NCI-H524 (cell line): ENCODE measurements around the gene SSNA1.
A peak's percentile ranks its signal among the peaks of the same experiment; 100 is the strongest.

Source experiments
- DNase-seq, 2 experiments: peaks; one replicate each; lab custom pipeline; 2025; lab: John Stamatoyannopoulos, UW

SSNA1 gene

DNA sequence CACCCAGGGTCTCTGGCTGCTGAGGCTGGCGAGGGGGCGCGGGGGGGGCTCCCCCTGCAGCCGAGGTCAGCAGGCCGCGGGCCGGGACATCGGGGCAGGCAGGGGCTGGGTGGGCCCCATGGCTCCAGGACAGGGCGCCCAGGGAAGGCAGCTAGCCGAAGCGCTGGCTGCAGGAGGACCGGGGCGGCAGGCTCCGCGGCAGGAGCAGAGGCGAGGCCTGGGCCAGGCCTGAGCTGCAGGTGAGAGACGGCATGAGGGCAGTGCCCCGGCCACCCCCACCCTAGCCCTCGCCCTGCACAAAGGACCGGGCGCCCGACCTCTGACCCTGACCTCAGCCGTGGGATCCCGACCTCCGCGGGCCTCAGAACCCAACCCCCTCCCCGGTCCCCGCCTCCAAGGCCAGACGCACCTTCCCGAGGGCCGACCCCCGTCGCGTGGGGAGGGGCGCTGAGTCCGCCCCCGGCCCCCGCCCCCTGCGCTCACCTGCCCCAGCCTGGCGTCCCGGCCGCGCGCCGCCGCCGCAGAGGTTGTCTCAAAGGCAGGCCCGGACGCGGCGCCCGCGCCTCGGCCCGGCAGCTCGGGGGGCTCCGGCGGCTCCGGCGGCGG is 33.1 kb downstream of the SSNA1 start:
- DNase-seq, result no peak

DNA sequence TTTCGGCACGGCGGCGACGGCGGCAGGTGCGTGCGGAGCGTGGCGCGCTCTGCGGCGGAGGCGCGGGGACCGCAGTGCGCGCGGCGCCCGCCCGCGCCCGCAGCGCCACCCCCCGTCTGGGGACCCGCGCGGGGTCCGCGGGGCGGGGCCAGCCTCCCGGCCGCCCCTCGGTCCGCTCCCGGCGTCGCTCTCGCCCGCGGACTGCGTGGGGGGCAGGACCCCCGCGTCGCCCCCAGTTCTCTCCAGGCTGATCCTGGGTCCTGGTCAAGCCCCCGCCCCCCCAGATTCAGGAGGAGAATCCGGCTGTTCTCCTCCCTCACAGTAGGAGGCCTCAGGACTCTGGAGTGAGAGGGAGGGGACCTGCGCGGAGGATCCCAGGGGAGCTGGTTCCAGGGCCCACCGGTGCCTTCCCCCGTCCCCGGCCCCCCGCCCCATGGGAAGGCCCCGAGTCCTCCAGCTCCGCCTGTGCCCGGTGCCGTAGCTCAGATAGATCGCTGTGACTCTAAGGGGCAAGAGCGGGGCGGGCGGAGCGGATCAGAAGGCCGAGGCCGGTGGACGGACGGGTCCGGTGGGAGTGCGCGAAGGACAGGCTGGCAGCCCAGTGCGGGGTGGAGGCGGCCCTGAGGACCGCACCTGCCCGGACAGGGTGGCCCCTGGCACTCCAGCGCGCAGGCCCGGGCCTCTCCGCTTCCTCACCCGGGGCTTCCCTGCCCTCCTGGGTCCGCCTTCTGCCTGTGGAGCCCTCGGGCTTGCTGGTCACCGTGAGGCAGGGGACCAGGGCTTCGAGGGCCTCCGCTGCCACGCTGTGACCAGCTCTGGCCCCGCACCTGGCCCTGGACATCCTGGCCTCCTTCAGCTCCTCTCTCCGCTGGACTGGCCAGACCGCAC is 34.0 kb downstream of the SSNA1 start, which contains the start of gene RNF208:
Gene RNF208, minus strand, starts transcription at position 51 of the 888 bp plus-strand sequence. CDS start 1,028 bp downstream, outside the sequence.
- peak in 1 of 2 experiments; percentile 54 for DNase-seq

DNA sequence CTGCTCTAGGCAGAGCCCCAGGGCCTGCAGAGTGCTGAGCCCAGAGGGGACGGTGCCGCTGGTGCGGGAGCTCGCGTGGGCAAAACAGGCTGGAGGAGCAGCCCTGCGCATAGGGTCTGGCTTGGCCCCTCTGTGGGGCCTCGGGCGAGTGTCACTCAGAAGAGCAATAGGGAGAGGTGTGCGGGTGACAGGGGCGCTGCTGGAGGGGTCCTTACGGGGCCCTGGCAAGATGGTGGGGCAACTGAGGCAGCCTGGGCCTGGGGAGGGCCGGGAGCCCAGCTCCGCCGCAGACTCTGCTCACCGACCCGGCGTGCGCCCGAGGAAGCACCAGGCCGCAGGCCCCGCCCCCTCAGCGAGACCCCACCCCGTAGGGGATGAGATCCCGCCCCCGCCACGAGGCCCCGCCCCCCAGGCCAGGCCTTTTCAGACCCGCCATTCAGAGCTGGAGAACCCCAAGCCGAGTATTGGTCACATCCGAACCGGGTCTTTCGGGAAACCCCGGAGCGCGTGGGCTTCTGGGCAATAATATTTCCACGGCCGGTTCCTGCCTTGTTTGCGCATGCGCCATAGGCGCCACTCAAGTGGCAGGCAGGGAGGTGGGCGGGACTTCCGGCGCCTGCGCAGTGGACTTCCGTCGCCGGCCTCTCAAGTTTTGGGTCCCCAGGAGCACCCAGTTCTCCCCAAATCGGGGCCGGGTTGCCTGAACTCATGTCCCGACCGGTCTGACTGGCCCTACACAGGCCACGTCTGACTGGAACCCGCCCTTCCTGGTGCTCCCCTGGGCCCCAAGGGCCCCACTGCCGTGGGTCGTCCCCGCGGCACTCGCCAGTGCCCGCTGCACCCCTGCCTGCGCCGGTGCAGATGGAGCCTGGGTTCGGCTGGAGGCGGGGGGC is 34.8 kb downstream of the SSNA1 start:
- DNase-seq, result peak; percentile 97 to 99

DNA sequence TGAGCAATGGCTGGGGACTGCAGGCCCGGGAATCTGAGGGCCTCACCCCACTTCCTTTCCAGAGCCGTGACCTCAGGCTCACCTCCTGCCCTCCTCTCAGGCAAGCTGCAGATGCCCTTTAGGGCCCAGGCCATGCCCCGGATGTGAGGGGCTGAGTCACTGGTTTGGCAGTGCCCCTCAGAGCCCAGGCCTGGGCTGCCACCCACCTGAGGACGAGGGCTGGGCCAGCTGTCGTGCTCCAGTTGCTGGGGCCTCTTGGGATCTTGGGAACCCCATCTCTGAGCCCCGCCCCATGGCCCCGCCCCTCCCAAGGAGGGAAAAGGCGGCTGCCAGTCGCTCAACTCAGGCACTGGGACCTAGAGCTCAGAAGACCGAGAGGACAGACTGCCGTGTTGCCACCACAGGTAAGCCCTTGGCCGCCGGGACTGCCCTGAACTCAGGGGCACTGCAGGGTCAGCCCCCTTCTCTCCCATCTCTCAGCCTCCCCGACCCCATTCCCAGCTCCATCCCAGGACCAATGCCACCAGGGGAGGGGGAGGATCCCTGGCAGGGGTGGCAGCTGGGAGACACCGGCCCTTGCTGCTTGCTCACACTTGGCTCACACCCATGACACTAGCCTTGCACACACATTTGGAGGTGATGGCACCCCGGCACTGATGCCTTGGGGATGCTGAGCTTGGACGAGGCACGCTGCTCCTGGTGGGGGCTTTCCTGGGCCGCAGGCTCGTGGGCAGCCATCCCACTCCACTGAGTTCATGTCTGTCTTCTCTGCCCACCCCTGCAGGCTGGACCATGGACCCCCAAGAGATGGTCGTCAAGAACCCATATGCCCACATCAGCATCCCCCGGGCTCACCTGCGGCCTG is 36.6 kb downstream of the SSNA1 start, which contains the start of gene CYSRT1:
Gene CYSRT1, plus strand, starts transcription at position 345 of the 865 bp plus-strand sequence. Its CDS starts 448 bp downstream, at position 793.
- no peak for DNase-seq

DNA sequence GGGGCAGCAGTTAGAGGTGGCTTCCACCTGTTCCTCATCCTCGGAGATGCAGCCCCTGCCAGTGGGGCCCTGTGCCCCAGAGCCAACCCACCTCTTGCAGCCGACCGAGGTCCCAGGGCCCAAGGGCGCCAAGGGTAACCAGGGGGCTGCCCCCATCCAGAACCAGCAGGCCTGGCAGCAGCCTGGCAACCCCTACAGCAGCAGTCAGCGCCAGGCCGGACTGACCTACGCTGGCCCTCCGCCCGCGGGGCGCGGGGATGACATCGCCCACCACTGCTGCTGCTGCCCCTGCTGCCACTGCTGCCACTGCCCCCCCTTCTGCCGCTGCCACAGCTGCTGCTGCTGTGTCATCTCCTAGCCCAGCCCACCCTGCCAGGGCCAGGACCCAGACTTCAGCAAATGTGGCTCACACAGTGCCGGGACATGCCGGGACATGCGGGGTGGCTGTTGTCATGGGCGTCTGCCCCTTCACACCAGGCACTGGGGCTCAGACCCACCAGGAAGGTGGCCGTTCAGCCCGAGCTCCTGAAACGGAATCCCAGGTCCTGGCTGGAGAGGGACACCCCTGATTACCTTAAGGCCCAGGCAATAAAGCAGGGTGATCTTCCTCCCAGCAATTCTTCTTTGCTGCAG is 37.3 kb downstream of the SSNA1 start:
- no peak for DNase-seq

DNA sequence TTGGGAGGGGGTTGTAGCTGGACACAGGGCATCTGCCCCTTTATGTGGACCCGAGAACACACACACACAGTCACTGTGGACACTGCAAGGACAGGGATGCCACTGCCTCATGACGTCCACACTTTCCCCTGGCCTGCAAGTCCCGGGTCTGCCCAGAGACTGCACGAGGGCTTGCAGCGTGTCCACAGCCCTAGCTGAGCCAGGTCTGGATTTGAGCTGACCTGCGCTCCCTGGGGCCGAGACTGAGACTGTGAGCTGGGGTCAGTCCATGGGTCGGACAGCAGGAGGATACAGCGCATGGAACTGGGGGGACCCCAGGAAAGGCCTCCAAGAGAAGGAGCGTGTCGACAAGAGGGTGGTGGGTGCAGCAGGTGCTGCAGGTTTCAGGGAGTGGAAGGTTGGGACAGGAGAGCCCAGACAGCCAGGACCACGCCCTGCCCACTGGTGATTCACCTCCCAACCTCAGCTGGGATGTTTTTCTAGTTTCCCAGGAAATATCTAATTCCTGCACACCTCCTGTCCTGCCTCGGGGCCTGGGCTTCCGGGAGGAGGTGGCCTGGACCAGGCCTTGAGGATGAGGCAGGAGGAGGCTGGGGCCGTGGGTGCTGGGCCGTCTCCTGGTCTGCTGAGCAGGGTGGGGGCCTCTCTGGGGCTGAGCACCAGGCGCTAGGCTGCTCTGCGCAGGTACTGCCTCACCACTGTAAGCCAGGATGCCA is 38.0 kb downstream of the SSNA1 start:
- no peak for DNase-seq

DNA sequence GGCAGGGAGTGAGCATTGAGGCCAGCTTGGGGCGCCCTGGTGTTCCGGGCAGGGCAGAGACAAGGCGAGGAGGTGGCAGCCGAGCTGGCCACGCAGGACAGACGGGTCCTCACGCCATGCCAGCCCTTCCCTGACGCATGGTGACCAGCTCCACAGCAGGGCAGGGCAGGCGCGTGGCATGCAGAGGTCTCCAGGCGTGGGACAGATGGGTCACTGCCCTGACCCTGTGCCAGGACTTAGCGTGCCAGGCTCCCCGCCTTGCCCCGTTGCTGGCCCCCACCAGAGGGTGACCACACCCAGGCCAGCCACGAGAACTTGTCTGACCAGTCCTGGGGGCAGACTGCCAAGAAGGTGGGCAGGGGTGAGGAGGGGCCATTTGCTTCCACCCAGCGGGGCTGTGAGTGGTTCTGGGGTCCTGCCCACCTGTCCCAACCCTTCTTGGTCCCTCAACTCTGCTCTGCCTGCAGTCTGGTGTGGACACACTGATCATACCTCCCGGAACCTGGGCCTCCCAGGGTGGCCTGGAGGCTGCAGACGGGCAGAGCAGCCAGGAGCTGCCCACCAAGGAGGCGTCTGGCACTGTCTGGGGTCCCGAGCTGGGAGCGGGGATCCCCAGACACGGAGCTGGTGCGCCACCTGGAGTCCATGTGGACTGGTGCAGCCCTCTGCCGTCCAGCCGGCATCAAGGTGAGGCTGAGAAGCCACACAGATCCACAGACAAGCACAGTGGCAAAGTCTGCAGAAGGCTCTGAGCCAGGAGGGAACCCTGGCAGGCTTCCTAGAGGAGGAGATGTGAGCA is 38.8 kb downstream of the SSNA1 start, which contains the start of gene RNF224:
Gene RNF224, plus strand, starts transcription at position 449 of the 799 bp plus-strand sequence. CDS start 834 bp downstream, outside the sequence.
- peak; percentile 62 to 88 for DNase-seq

DNA sequence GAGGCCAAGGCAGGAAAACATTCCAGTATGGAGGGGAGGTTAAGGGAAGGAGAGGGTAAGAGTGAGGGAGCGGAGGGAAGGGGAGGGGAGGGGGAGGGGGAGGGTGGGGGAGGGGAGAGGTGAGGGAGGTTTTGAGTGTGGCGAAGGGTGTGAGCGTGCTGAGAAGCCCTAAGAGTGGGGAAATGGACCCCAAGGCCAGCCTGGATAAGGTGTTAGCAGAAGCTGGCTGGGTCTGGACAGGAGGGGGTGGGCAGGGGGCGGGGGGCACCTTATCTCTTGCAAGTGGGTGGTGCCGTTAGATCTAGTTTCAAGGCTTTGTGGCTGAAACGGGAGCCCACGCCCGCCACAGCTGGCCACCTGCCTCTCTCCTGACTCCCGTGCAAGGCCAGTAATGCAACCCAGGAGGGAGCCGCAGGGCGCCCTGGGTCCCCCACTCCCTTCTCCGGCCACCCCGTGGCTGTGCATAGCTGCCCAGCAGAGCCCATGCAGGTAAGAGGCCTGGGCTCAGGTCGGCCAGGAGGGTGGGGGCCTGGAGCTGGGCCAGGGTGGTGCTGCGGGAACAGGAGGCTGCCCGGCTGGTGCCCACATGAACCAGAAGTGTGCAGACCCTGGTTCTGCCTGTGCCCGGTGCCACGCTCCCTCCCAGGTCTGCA is 39.5 kb downstream of the SSNA1 start:
- no peak for DNase-seq

DNA sequence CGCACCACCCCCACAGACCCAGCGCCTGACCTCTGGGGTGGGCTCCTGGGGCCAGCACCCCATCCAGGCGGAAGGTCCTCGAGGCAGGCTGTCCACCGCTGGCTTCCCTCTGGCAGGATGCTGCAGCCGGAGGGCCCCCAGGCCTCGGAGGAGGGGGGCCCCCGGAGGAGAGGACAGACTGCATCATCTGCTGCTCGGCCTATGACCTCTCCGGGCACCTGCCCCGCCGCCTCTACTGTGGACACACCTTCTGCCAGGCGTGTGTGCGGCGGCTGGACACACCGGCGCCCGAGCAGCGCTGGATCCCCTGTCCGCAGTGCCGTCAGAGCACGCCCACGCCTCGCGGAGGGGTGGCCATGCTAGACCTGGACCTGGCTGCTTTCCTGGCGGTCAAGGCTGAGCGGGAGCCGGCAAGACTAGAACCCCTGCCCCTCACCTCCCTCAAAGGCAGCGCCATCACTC is 40.1 kb downstream of the SSNA1 start:
- DNase-seq, result no peak

DNA sequence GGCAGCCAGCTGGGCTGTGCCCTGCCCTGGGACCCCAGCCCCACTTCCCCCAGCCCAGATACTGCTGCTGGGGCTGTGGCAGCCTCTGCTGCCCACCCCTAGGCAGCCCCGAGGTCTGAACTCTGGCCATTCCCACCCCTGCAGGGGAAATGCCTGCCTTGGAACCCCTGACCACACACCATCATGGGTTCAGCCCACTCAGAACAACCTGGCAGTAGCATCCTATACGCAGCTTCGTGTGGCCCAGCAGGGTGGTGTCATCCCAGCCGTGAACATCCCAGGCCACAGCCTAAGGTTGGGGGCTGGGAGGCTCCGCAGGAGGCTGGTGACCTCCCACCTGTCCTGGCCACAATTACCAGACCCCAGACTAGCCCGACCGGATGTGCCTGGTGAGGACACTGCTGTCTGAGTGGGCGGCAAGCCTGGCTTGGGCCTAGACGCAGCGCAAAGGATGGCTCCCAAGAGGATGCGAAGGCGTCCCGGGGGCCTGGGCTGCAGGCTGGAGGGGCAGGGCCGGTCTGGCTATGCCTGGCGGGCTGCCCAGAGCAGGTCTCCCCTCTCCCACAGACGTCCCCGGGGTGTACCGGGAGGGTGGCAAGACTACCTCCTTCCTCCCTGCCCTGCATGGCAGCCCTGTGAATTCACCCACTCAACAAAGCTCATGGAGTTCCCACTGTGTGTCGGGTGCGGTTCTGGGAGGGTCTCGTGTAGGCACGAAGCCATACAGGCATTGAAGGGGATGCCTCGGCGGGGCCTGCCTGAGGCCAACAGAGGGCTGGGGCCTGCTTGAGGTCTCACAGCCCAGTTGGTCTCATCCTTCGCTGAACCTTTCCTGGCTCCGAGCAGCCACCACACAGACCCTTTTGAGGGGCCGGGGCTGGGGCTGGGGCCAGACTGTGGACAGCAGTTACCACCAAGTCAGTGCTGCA is 40.8 kb downstream of the SSNA1 start:
- DNase-seq, result no peak

DNA sequence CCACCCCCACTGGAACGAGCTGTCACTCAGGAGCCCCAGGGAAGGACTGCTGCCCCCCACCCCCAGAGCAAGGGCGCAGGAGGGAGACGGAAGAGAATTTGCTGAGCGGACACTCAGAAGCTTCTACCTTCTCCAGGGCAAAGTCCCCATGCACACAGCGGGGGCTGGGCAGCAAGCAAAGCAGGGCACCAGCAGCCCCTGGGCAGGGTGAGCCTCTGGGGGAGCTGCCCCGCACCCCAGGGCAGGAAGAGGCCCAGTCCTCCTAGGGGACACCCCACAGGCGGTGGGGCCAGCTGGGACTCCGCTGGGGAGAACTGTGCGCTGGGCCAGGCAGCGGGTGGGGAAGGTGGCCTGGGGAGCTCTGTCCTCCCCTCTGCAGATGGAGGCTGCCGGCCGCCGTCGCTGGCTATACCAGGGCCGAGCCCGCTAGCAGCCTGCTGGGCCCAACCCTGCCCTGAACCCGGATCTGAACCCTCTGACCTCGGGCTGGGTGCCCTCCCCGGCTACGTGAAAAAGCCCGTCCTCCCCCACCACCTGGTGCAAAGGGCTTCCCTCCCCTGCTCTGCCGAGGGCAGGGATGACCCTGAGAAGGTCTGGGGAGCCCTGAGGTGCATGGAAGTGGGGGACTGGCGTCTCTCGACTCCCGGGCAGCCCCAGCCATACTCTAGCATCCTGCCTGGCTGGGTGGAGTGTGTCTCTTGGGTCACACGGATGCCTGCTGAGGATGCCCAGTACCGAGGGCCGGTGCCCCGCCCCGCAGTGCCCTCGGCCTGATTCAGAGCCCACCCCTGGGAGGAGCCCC is 41.6 kb downstream of the SSNA1 start:
- DNase-seq, result no peak

DNA sequence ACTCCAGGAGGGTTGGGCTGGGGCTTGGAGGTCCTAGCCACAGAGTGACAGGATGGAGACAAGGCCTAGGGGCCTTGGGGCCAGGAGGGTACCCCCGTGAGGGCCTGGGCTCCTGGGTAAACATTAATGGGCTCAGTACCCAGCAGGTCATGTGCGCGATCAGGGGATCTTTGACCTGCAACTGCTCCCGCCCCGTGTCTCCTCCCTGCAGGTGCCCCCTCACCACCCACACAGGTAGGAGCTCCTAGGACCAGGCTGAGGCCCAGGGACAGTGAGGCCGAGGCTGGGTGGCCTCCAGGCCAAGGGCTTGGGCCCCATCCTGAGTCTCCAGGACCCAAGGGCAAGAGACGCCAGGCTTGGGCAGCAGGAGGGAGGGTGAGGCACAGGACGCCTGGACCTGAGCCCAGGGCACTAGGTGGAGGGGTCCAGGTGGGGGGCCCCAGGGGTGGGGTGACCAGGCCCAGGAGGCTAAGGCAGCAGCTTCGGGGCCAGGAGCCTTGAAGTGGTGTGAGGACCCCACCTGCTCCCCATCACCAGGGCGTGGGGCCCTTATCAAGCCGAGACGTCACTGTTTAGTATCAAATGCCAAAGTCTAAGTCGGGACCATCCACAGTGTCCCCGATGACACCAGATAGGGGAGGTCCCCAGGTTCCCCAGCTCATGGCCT is 42.4 kb downstream of the SSNA1 start, which contains the start of gene SLC34A3:
Gene SLC34A3, plus strand, starts transcription at position 197 of the 667 bp plus-strand sequence. CDS start 802 bp downstream, outside the sequence.
- no peak for DNase-seq

DNA sequence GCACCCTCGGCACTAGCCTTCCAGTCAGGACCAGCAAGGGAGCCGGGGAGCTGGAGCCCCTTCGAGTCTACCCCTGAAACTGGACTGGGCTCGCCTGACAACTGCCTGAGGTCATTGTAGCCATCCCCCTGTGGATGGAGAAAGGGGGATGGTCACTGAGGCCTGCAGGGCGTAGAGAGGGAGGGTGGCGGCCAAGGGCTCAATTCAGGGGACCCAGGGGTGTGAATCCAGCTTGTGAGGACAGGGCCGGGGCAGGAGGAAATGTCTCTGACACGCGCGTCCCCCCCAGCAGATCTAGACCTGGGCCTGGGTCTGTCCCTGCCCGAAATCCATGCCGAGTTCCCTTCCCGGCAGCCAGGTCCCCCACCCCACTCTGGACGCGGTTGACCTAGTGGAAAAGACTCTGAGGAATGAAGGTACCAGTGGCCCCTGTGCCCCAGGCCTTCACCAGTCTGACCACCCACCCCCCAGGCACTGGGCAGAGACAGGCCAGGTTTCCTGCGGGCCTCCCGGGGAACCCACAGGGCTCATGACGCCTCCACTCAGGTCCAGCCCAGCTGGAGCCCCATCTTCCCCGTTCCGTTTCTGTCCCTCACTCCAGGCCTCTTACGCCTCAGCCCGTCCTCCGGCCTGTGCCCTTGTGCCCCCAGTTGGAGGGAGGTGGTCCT is 43.0 kb downstream of the SSNA1 start:
- no peak for DNase-seq

DNA sequence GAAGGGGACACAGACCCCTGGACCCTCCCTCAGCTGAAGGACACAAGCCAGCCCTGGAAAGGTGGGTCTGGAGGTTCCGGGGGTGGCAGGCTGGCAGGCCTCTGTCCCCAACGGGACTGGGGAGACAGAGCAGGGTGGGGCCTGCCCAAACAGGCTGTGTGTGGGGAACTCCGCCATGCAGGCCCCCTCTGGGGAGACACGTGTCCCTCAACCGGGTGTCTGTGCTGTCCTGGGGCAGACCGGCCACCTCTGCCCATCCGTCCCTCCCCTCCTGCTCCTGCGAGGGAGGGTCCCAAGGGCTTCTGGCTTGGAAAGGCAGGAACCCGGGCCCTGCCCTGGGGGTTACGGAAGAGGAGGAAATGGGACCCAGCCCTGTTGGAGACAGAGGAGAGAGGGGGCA is 43.6 kb downstream of the SSNA1 start:
- no peak for DNase-seq

DNA sequence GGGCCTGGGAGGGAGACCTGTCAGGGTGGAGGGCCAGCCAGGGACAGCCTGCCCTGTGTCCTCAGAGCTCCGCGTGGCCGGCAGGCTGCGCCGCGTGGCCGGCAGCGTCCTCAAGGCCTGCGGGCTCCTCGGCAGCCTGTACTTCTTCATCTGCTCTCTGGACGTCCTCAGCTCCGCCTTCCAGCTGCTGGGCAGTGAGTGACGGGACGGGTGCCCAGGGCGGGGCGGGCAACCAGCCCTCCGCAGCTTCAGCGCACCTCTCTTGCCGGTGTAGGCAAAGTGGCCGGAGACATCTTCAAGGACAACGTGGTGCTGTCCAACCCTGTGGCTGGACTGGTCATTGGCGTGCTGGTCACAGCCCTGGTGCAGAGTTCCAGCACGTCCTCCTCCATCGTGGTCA is 44.0 kb downstream of the SSNA1 start:
- DNase-seq, result no peak
